ENCODE measurements around the gene ADAP1.

GRCh38 chr7:909358-910329 lies 44.8 kb downstream of the ADAP1 start:
- TF ChIP-seq CTCF (conservative IDR thresholded peaks at IDR 0.05; ENCODE audit: low read length): no peak
- no peak for TF ChIP-seq EZH2phosphoT487 (IDR thresholded peaks at IDR 0.05; ENCODE audit: borderline replicate concordance, low read depth, low read length)

Data from OCI-LY7 (cell line).